GM19099 (cell line): ENCODE data around the gene PRKCE.

Experiments
- POLR2A ChIP-seq: IDR thresholded peaks from 3 replicates; pipeline ENCODE4 v1.6.1; 2011; ENCODE audit warnings: low read depth; ENCODE audit not compliant: insufficient read length; ENCODE audit errors: extremely low read depth

The PRKCE gene

GRCh38 chr2:46025676-46026075, 374.2 kb downstream of the PRKCE start:
- TF ChIP-seq POLR2A, result no peak

- no peak for TF ChIP-seq POLR2A
Observed at GRCh38 chr2:46026431-46026830, 375.0 kb downstream of the PRKCE start.

- no peak for TF ChIP-seq POLR2A
Observed at GRCh38 chr2:46029332-46029811, 377.9 kb downstream of the PRKCE start.

- no peak for TF ChIP-seq POLR2A
Observed at GRCh38 chr2:46030330-46030729, 378.9 kb downstream of the PRKCE start.

- TF ChIP-seq POLR2A, result no peak
Observed at GRCh38 chr2:46032161-46032813, 380.8 kb downstream of the PRKCE start.

GRCh38 chr2:46032996-46033395, 381.5 kb downstream of the PRKCE start:
- no peak for TF ChIP-seq POLR2A

- TF ChIP-seq POLR2A, result no peak
Observed at GRCh38 chr2:46034535-46034934, 383.1 kb downstream of the PRKCE start.

- no peak for TF ChIP-seq POLR2A
Observed at GRCh38 chr2:46036929-46037328, 385.5 kb downstream of the PRKCE start.

GRCh38 chr2:46039543-46040303, 388.2 kb downstream of the PRKCE start:
- no peak for TF ChIP-seq POLR2A

- TF ChIP-seq POLR2A, result no peak
Observed at GRCh38 chr2:46040563-46041155, 389.2 kb downstream of the PRKCE start.

GRCh38 chr2:46041434-46041833, 390.0 kb downstream of the PRKCE start:
- no peak for TF ChIP-seq POLR2A

- TF ChIP-seq POLR2A, result no peak
Observed at GRCh38 chr2:46042207-46042637, 390.7 kb downstream of the PRKCE start.

GRCh38 chr2:46042711-46043110, 391.2 kb downstream of the PRKCE start:
- TF ChIP-seq POLR2A, result no peak

GRCh38 chr2:46045888-46046287, 394.4 kb downstream of the PRKCE start:
- no peak for TF ChIP-seq POLR2A

GRCh38 chr2:46047290-46047689, 395.8 kb downstream of the PRKCE start:
- TF ChIP-seq POLR2A, result no peak

- no peak for TF ChIP-seq POLR2A
Observed at GRCh38 chr2:46048693-46049092, 397.2 kb downstream of the PRKCE start.
